ENCODE data around the gene MBNL1.

GRCh38 chr3:152350776-152351175, 82.0 kb downstream of the MBNL1 start:
- TF ChIP-seq, protein P1, sequence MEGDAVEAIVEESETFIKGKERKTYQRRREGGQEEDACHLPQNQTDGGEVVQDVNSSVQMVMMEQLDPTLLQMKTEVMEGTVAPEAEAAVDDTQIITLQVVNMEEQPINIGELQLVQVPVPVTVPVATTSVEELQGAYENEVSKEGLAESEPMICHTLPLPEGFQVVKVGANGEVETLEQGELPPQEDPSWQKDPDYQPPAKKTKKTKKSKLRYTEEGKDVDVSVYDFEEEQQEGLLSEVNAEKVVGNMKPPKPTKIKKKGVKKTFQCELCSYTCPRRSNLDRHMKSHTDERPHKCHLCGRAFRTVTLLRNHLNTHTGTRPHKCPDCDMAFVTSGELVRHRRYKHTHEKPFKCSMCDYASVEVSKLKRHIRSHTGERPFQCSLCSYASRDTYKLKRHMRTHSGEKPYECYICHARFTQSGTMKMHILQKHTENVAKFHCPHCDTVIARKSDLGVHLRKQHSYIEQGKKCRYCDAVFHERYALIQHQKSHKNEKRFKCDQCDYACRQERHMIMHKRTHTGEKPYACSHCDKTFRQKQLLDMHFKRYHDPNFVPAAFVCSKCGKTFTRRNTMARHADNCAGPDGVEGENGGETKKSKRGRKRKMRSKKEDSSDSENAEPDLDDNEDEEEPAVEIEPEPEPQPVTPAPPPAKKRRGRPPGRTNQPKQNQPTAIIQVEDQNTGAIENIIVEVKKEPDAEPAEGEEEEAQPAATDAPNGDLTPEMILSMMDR (IDR thresholded peaks at IDR 0.05; ENCODE audit: low read length), result no peak
- TF ChIP-seq EZH2 (optimal IDR thresholded peaks at IDR 0.05; ENCODE audit: low read depth, low read length), result no peak
